KMS-11 (cell line): ENCODE results near the gene EPHB1.
"Not testable (repeated sequence)": the region's sequence is repeated elsewhere in the genome, so short reads cannot be mapped to it uniquely, and the experiment has no call there.

Experiments used
- H2AFZ ChIP-seq: fragments of 200-600 bp; sonication (generic); 2 replicates; pipeline ENCODE4 v1.6.1; 2016; ENCODE audit warnings: antibody characterized with exemption, mixed run types, low read depth
- H3K27ac ChIP-seq: fragments of 200-600 bp; sonication (generic); 2 replicates; pipeline ENCODE4 v1.6.1; 2016; ENCODE audit warnings: mild to moderate bottlenecking, mixed run types
- H3K27me3 ChIP-seq: fragments of 200-600 bp; sonication (generic); 2 replicates; pipeline ENCODE4 v1.6.1; 2017; ENCODE audit warnings: mild to moderate bottlenecking, low read depth, mixed run types, moderate library complexity; ENCODE audit not compliant: insufficient read depth
- H3K36me3 ChIP-seq: fragments of 200-600 bp; sonication (generic); 2 replicates; pipeline ENCODE4 v1.6.1; 2017; ENCODE audit warnings: mild to moderate bottlenecking, mixed run types; ENCODE audit not compliant: insufficient read depth
- H3K4me1 ChIP-seq: fragments of 200-600 bp; sonication (generic); 2 replicates; pipeline ENCODE4 v1.6.1; 2016; ENCODE audit warnings: mild to moderate bottlenecking, low read depth, mixed run types; ENCODE audit not compliant: poor library complexity, severe bottlenecking
- H3K4me2 ChIP-seq: fragments of 200-600 bp; sonication (generic); 2 replicates; pipeline ENCODE4 v1.7.0; 2016; ENCODE audit warnings: mild to moderate bottlenecking, mixed run types
- H3K4me3 ChIP-seq: fragments of 200-600 bp; sonication (generic); IDR thresholded peaks from 2 replicates; pipeline ENCODE4 v1.6.1; 2017; ENCODE audit warnings: low read depth, low read length, mixed read lengths; ENCODE audit not compliant: insufficient read depth
- H3K79me2 ChIP-seq: fragments of 200-600 bp; sonication (generic); 2 replicates; pipeline ENCODE4 v1.6.1; 2016; ENCODE audit warnings: low read depth, mixed run types; ENCODE audit not compliant: insufficient read depth
- H3K9ac ChIP-seq: fragments of 200-600 bp; sonication (generic); 2 replicates; pipeline ENCODE4 v1.6.1; 2016; ENCODE audit warnings: mild to moderate bottlenecking, mixed run types
- H4K20me1 ChIP-seq: fragments of 200-600 bp; sonication (generic); 2 replicates; pipeline ENCODE4 v1.6.1; 2016; ENCODE audit warnings: mild to moderate bottlenecking, mixed run types; ENCODE audit not compliant: insufficient read depth
- TF ChIP-seq, protein P1 (sequence below): fragments of 200-600 bp; sonication (generic); conservative IDR thresholded peaks from 2 replicates; pipeline ENCODE4 v1.6.1; 2017; ENCODE audit warnings: low read depth, mild to moderate bottlenecking, antibody characterized with exemption, low read length, moderate library complexity, mixed read lengths

The EPHB1 gene

DNA sequence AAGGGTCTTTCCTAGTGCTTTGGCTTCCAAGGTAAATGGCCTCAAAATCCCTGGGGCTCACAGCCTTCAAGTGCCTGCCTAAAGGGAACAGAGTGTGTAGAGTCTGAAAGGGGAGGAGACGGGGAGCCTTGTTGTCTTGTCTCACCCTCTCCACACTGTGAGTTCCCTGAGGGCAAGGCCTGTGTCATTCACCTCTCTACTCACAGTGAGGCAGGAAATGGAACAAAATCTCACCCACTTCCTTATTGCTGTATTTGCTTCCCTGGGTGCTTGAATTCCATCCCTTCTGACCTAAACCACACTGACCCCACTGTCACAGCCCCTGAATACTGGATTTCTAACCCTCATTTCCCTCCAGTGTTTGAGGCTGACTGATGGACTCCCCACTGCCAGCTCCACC lies 197.5 kb downstream of the EPHB1 start:
- no peak overlapping the region for H3K27ac ChIP-seq
- TF ChIP-seq, protein P1, sequence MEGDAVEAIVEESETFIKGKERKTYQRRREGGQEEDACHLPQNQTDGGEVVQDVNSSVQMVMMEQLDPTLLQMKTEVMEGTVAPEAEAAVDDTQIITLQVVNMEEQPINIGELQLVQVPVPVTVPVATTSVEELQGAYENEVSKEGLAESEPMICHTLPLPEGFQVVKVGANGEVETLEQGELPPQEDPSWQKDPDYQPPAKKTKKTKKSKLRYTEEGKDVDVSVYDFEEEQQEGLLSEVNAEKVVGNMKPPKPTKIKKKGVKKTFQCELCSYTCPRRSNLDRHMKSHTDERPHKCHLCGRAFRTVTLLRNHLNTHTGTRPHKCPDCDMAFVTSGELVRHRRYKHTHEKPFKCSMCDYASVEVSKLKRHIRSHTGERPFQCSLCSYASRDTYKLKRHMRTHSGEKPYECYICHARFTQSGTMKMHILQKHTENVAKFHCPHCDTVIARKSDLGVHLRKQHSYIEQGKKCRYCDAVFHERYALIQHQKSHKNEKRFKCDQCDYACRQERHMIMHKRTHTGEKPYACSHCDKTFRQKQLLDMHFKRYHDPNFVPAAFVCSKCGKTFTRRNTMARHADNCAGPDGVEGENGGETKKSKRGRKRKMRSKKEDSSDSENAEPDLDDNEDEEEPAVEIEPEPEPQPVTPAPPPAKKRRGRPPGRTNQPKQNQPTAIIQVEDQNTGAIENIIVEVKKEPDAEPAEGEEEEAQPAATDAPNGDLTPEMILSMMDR, result no peak
- H3K9ac ChIP-seq, result no peak overlapping the region
- H3K4me3 ChIP-seq, result no peak overlapping the region
- H3K36me3 ChIP-seq, result no peaks in the 10 kb centered on the region
- H3K27me3 ChIP-seq, result no peaks in the 10 kb centered on the region
- no peak overlapping the region for H3K4me2 ChIP-seq
- no peaks in the 10 kb centered on the region for H3K4me1 ChIP-seq
- no peaks in the 10 kb centered on the region for H3K79me2 ChIP-seq
- no peaks in the 10 kb centered on the region for H4K20me1 ChIP-seq
- no peak overlapping the region for H2AFZ ChIP-seq

DNA sequence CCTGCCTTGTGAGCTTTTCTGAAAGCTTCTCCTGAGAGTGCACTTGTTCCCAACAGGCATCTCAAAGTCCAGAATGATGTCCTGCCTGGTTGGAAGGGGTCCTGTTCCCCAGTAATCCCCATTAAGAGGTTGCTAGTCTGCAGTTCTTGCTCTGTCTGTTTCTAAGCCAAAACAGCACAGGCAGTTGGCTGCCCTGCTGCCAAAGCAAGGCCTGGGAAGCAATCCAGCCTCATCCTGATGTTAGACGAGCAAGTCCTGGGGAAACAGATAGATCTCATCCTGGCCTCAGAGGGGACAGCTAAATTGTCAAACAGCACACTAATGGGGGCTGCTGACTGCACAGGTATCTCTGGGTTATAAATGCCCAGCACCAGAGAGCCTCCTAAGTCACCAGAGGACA lies 198.0 kb downstream of the EPHB1 start:
- no peaks in the 10 kb centered on the region for H3K79me2 ChIP-seq
- H3K4me2 ChIP-seq, result no peak overlapping the region
- no peaks in the 10 kb centered on the region for H4K20me1 ChIP-seq
- H3K27ac ChIP-seq, result no peak overlapping the region
- no peaks in the 10 kb centered on the region for H3K27me3 ChIP-seq
- no peaks in the 10 kb centered on the region for H3K36me3 ChIP-seq
- no peak overlapping the region for H2AFZ ChIP-seq
- H3K4me1 ChIP-seq, result peaks cover under 1% of the 10 kb centered on the region
- H3K9ac ChIP-seq, result no peak overlapping the region
- no peak overlapping the region for H3K4me3 ChIP-seq
- TF ChIP-seq, protein P1, result no peak

DNA sequence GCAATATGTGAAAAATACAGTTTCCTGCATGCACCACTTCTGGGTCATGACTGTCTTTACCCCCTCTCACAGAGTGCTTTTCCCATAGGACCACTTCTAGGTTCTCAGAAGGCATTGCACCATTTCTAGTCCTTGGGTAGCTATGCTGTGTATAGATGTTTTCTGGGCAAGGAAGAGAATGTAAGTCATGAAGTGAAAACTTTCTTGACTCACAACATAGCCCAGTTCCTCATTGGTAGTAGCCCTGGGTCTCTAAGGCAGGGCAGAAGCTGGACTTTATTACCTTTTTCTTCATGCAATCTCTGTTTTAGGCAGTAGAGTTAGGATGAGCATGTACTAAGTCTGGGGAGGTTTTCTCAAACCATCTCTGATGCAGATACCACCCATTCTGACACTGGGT lies 203.1 kb downstream of the EPHB1 start:
- no peaks in the 10 kb centered on the region for H4K20me1 ChIP-seq
- H3K36me3 ChIP-seq, result no peaks in the 10 kb centered on the region
- H3K4me2 ChIP-seq, result no peak overlapping the region
- no peak overlapping the region for H2AFZ ChIP-seq
- H3K4me3 ChIP-seq, result no peak overlapping the region
- H3K4me1 ChIP-seq, result peaks cover 6% of the 10 kb centered on the region
- no peaks in the 10 kb centered on the region for H3K27me3 ChIP-seq
- TF ChIP-seq, protein P1, result no peak
- no peak overlapping the region for H3K9ac ChIP-seq
- no peak overlapping the region for H3K27ac ChIP-seq
- H3K79me2 ChIP-seq, result no peaks in the 10 kb centered on the region

DNA sequence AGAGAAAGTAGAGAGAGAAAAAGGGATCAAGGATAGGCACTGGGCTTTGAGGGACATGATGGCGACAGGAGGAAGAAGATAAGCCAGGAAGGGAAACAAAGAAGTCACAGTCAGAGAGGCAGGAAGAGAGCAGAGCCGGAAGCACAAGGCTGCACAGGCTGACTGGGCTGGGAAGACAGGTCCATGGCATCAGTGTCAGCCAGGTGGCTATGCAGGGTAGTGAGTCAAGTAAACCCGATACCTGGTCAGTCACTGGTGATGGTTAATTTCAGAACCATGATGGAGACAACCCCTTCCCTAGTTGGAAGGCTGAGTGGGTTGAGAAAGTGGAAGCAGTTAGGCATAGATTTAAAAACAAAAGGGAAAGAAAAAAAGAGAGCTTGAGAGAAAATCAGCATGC lies 203.8 kb downstream of the EPHB1 start:
- H3K9ac ChIP-seq, result no peak overlapping the region
- no peaks in the 10 kb centered on the region for H4K20me1 ChIP-seq
- TF ChIP-seq, protein P1, result no peak
- H3K4me3 ChIP-seq, result no peak overlapping the region
- no peak overlapping the region for H3K4me2 ChIP-seq
- H3K4me1 ChIP-seq, result peaks cover 6% of the 10 kb centered on the region
- H3K36me3 ChIP-seq, result no peaks in the 10 kb centered on the region
- no peaks in the 10 kb centered on the region for H3K27me3 ChIP-seq
- no peaks in the 10 kb centered on the region for H3K79me2 ChIP-seq
- no peak overlapping the region for H3K27ac ChIP-seq
- H2AFZ ChIP-seq, result no peak overlapping the region

DNA sequence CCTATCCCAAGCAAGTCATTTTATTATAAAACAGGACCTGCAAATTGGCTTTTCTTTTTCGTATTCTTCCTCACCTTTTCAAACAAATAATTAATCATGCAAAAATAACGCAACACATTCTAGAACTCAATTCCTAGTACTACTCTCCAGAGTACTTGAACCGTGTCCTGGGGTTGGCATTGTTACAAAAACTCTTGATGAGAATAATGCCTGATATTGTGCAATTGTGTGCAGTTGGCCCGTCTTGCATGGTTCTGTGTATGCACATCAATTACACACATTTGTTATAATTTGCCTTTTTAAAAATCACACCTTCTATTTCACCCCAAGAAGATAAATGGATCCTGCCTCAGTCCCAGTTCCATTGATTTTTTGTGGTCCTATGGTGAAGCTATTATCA lies 205.4 kb downstream of the EPHB1 start:
- H3K4me1 ChIP-seq, result peaks cover 6% of the 10 kb centered on the region

DNA sequence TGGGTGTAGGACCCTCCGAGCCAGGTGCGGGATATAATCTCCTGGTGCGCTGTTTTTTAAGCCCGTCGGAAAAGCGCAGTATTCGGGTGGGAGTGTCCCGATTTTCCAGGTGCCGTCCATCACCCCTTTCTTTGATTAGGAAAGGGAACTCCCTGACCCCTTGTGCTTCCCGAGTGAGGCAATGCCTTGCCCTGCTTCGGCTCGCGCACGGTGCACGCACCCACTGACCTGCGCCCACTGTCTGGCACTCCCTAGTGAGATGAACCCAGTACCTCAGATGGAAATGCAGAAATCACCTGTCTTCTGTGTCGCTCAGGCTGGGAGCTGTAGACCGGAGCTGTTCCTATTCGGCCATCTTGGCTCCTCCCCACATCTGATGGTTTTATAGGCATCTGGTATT lies 210.6 kb downstream of the EPHB1 start:
- H3K4me3 ChIP-seq, H4K20me1 ChIP-seq, H3K36me3 ChIP-seq, H3K9ac ChIP-seq, H3K27me3 ChIP-seq, H3K79me2 ChIP-seq, H3K27ac ChIP-seq, H3K4me2 ChIP-seq, H2AFZ ChIP-seq, H3K4me1 ChIP-seq: not testable (repeated sequence)

More for the DNA sequence above, 205.4 kb downstream of the EPHB1 start:
- Histone ChIP-seq H2AFZ (no peak overlapping the region), H3K36me3 (no peaks in the 10 kb centered on the region), H3K4me3 (no peak overlapping the region), H3K9ac (no peak overlapping the region), H3K27ac (no peak overlapping the region), H3K79me2 (no peaks in the 10 kb centered on the region), H3K4me2 (no peak overlapping the region), H3K27me3 (no peaks in the 10 kb centered on the region), H4K20me1 (no peaks in the 10 kb centered on the region)
- TF ChIP-seq, protein P1, result no peak
